Esophagus muscularis mucosa (tissue), 4 donors: Measurements from ENCODE around the gene KANK4.

Experiments
- CTCF ChIP-seq, 3 experiments: fragments of 200-600 bp in 2 of 3; fragments of 450-650 bp in 1 of 3; sonication (generic) in 2 of 3; IDR thresholded peaks; one replicate each; pipeline ENCODE4 v1.5.1; 2017 to 2019; ENCODE audit warnings: antibody characterized with exemption in 3 of 3, mild to moderate bottlenecking in 2 of 3, moderate library complexity in 1 of 3
- EP300 ChIP-seq: sonication (generic); formaldehyde crosslinking; IDR thresholded peaks from one replicate; pipeline ENCODE4 v1.6.1; 2017; ENCODE audit warnings: antibody characterized with exemption
- POLR2A ChIP-seq: fragments of 450-650 bp; IDR thresholded peaks from one replicate; pipeline ENCODE4 v1.6.1; 2017; ENCODE audit warnings: antibody characterized with exemption, moderate library complexity, mild to moderate bottlenecking, low read depth
- POLR2AphosphoS5 ChIP-seq, 2 donors: sonication (generic); formaldehyde crosslinking; IDR thresholded peaks; one replicate each; pipeline ENCODE4 v1.6.1; 2017; ENCODE audit warnings: antibody characterized with exemption in 2 of 2

GRCh38 chr1:62196086-62196690 is 123.0 kb downstream of the KANK4 start:
- TF ChIP-seq CTCF (IDR thresholded peaks at IDR 0.05) (no peak), EP300 (no peak), POLR2A (no peak), POLR2AphosphoS5 (IDR thresholded peaks at IDR 0.05) (no peak)
